H1 (cell line): ENCODE measurements around the gene ZFYVE1. TPM values are rescaled to one million over a fixed set of nuclear protein-coding genes. Genes with fewer than 3 reads are reported as not detected.
A peak's percentile ranks its signal among the peaks of the same experiment; 100 is the strongest.

ENCODE experiments used
- CTCF ChIA-PET: fragments of 300-600 bp; sonication (Branson Sonifier 250); formaldehyde crosslinking; loops from one replicate; lab custom pipeline; 2021; ENCODE audit not compliant: partially characterized antibody; lab: Charles Lee
- POLR2A ChIA-PET: fragments of 300-600 bp; sonication (Branson Sonifier 250); formaldehyde crosslinking; loops from one replicate; lab custom pipeline; 2021; ENCODE audit warnings: inconsistent platforms; ENCODE audit not compliant: partially characterized antibody; lab: Charles Lee
- DNase-seq, 2 experiments: peaks; one replicate each; pipeline versions ENCODE4 v3.0.0 to v3.0.0-alpha.2; 2010 to 2022; ENCODE audit warnings: low spot score in 2 of 2, low read depth in 1 of 2, mixed read lengths in 1 of 2
- FAIRE-seq: peaks from 2 replicates; lab custom pipeline; 2011; peaks lifted over from hg19 to GRCh38; lab: Jason Lieb, UNC
- H2AFZ ChIP-seq: 2 replicates; pipeline ENCODE4 v1.8.1; 2012; ENCODE audit warnings: low read length, inconsistent platforms
- H2AK5ac ChIP-seq: 2 replicates; pipeline ENCODE4 v1.6.1; 2013; ENCODE audit warnings: low read depth, low read length
- H2BK120ac ChIP-seq: replicated peaks from 2 replicates; pipeline ENCODE3; 2013; ENCODE audit warnings: low read depth, low read length, inconsistent platforms
- H2BK12ac ChIP-seq: 2 replicates; pipeline ENCODE4 v1.6.1; 2013; ENCODE audit warnings: low read depth, low read length
- H2BK15ac ChIP-seq: 2 replicates; pipeline ENCODE4 v1.6.1; 2013; ENCODE audit warnings: low read length
- H2BK20ac ChIP-seq: 2 replicates; pipeline ENCODE4 v1.6.1; 2013; ENCODE audit warnings: low read length
- H2BK5ac ChIP-seq: 2 replicates; pipeline ENCODE4 v1.6.1; 2013; ENCODE audit warnings: low read depth, low read length
- H3K14ac ChIP-seq: 2 replicates; pipeline ENCODE4 v1.6.1; 2013; ENCODE audit warnings: inconsistent platforms; ENCODE audit not compliant: insufficient read length
- H3K18ac ChIP-seq: 2 replicates; pipeline ENCODE4 v1.6.1; 2013; ENCODE audit warnings: low read length; ENCODE audit errors: extremely low read depth
- H3K23ac ChIP-seq: 2 replicates; pipeline ENCODE4 v1.6.1; 2013; ENCODE audit warnings: inconsistent platforms; ENCODE audit not compliant: insufficient read length
- H3K23me2 ChIP-seq: 2 replicates; pipeline ENCODE4 v1.6.1; 2013; ENCODE audit warnings: low read depth, low read length
- H3K27ac ChIP-seq: 2 replicates; pipeline ENCODE4 v1.6.1; 2011; ENCODE audit warnings: low read depth, low read length, inconsistent platforms
- H3K27me3 ChIP-seq, 4 experiments: replicated peaks in 1 of 4; 1 replicate in 1 of 4; 2 replicates in 3 of 4; pipeline versions ENCODE4 v1.6.1 to v1.8.1; 2011 to 2013; ENCODE audit warnings: low read length in 3 of 4, mild to moderate bottlenecking in 3 of 4, inconsistent platforms in 2 of 4, mixed read lengths in 2 of 4, moderate library complexity in 1 of 4; ENCODE audit not compliant: control insufficient read depth in 3 of 4, insufficient read depth in 3 of 4; ENCODE audit errors: extremely low read depth in 1 of 4
- H3K36me3 ChIP-seq, 4 experiments: 2 replicates each; pipeline versions ENCODE4 v1.6.1 to v1.8.1; 2011 to 2013; ENCODE audit warnings: mild to moderate bottlenecking in 4 of 4, low read length in 3 of 4, moderate library complexity in 2 of 4, control low read depth in 1 of 4, inconsistent platforms in 1 of 4; ENCODE audit not compliant: insufficient read depth in 4 of 4, control insufficient read depth in 2 of 4
- H3K4ac ChIP-seq: replicated peaks from 2 replicates; pipeline ENCODE3; 2013; ENCODE audit warnings: low read length, low read depth, mixed read lengths, inconsistent platforms; ENCODE audit not compliant: insufficient read length
- H3K4me1 ChIP-seq, 4 experiments: replicated peaks in 1 of 4; 1 replicate in 1 of 4; 2 replicates in 3 of 4; pipeline versions ENCODE4 v1.6.1 to v1.8.1; 2011 to 2013; ENCODE audit warnings: low read length in 3 of 4, inconsistent platforms in 2 of 4, mixed read lengths in 1 of 4; ENCODE audit not compliant: insufficient read depth in 4 of 4, control insufficient read depth in 3 of 4
- H3K4me2 ChIP-seq, 2 experiments: 2 replicates each; pipeline versions ENCODE4 v1.6.1 to v1.8.1; 2011 to 2013; ENCODE audit warnings: low read depth in 2 of 2, low read length in 2 of 2, control low read depth in 1 of 2, inconsistent platforms in 1 of 2, mild to moderate bottlenecking in 1 of 2; ENCODE audit not compliant: insufficient read depth in 1 of 2
- H3K4me3 ChIP-seq, 4 experiments: fragments of 200-600, 300-600 bp in 1 of 4; sonication (generic), shearing (Covaris generic), sonication (Bioruptor Twin) in 1 of 4; 2 replicates each; pipeline versions ENCODE4 v1.5.1 to v1.8.1; 2011 to 2016; ENCODE audit warnings: low read length in 4 of 4, low read depth in 3 of 4, control low read depth in 2 of 4, inconsistent platforms in 2 of 4, mild to moderate bottlenecking in 2 of 4, mixed read lengths in 1 of 4, moderate library complexity in 1 of 4; ENCODE audit not compliant: insufficient read depth in 2 of 4; ENCODE audit errors: extremely low read depth in 1 of 4
- H3K56ac ChIP-seq: replicated peaks from 2 replicates; pipeline ENCODE3; 2013; ENCODE audit warnings: low read depth, mild to moderate bottlenecking, mixed read lengths, low read length, inconsistent platforms; ENCODE audit not compliant: insufficient read length
- H3K79me1 ChIP-seq: 2 replicates; pipeline ENCODE4 v1.6.1; 2013; ENCODE audit warnings: low read depth, low read length, control low read depth
- H3K79me2 ChIP-seq, 2 experiments: 2 replicates each; pipeline versions ENCODE4 v1.6.1 to v1.8.1; 2012 to 2013; ENCODE audit warnings: low read length in 2 of 2, mild to moderate bottlenecking in 2 of 2, inconsistent platforms in 1 of 2; ENCODE audit not compliant: insufficient read depth in 2 of 2, control insufficient read depth in 1 of 2
- H3K9ac ChIP-seq, 4 experiments: replicated peaks in 1 of 4; 1 replicate in 1 of 4; 2 replicates in 3 of 4; pipeline versions ENCODE4 v1.6.1 to v1.8.1; 2011 to 2013; ENCODE audit warnings: low read depth in 3 of 4, low read length in 3 of 4, control low read depth in 2 of 4, mild to moderate bottlenecking in 2 of 4, moderate library complexity in 2 of 4, inconsistent platforms in 1 of 4; ENCODE audit errors: extremely low read depth in 1 of 4
- H3K9me3 ChIP-seq, 2 experiments: 2 replicates each; pipeline versions ENCODE4 v1.6.1 to v1.8.1; 2012 to 2013; ENCODE audit warnings: mild to moderate bottlenecking in 2 of 2, moderate library complexity in 2 of 2, control low read depth in 1 of 2, inconsistent platforms in 1 of 2, low read depth in 1 of 2, low read length in 1 of 2, mixed read lengths in 1 of 2; ENCODE audit not compliant: insufficient read depth in 2 of 2
- H4K20me1 ChIP-seq, 2 experiments: replicated peaks in 1 of 2; 2 replicates each; pipeline versions ENCODE3 to v1.8.1; 2011 to 2013; ENCODE audit warnings: inconsistent platforms in 2 of 2, low read length in 2 of 2, mild to moderate bottlenecking in 1 of 2; ENCODE audit not compliant: insufficient read depth in 2 of 2, control insufficient read depth in 1 of 2
- H4K5ac ChIP-seq: 2 replicates; pipeline ENCODE4 v1.6.1; 2013; ENCODE audit warnings: low read length, low read depth, mixed read lengths, inconsistent platforms; ENCODE audit not compliant: insufficient read length
- H4K8ac ChIP-seq: 2 replicates; pipeline ENCODE4 v1.8.0; 2013; ENCODE audit warnings: mild to moderate bottlenecking, moderate library complexity, low read length, inconsistent platforms; ENCODE audit not compliant: insufficient read depth; ENCODE audit errors: extremely low read depth
- H4K91ac ChIP-seq: replicated peaks from 2 replicates; pipeline ENCODE3; 2013; ENCODE audit warnings: low read length, mixed read lengths, inconsistent platforms; ENCODE audit not compliant: insufficient read length
- HDAC6 ChIP-seq: IDR thresholded peaks from one replicate; pipeline ENCODE4 v1.7.1; 2012; ENCODE audit warnings: low read depth, mild to moderate bottlenecking, inconsistent platforms, low read length, moderate library complexity
- RAD21 ChIP-seq, 2 experiments: IDR thresholded peaks in 1 of 2; conservative IDR thresholded peaks in 1 of 2; 2 replicates each; pipeline ENCODE4 v1.6.1; 2011; ENCODE audit warnings: low read depth in 2 of 2, low read length in 2 of 2, improper control_type of control experiment in 1 of 2, inconsistent platforms in 1 of 2, mild to moderate bottlenecking in 1 of 2, moderate library complexity in 1 of 2
- SRF ChIP-seq: IDR thresholded peaks from 2 replicates; pipeline ENCODE4 v1.6.1; 2011; ENCODE audit warnings: mild to moderate bottlenecking, low read depth, low read length, moderate library complexity
- WGBS, 2 experiments: shearing (Covaris generic) in 1 of 2; methylation state at CpG; one replicate each; pipeline versions ENCODE4 v1.1.6 to v1.1.7; 2013 to 2015; ENCODE audit warnings: low lambda C conversion rate in 2 of 2, mixed read lengths in 2 of 2, inconsistent platforms in 1 of 2, low coverage in 1 of 2, missing lambda C conversion rate in 1 of 2; ENCODE audit not compliant: insufficient replicate concordance in 2 of 2, insufficient coverage in 1 of 2, insufficient read length in 1 of 2; ENCODE audit errors: extremely low coverage in 1 of 2, missing lambda C conversion rate in 1 of 2; 5-methylcytosine and 5-hydroxymethylcytosine counted together
- polyA plus RNA-seq, 7 experiments: library from polyadenylated mRNA; depleted of rRNA in 3 of 7; stranded (reverse) in 5 of 7; unstranded in 2 of 7; fragments of >200 nt in 5 of 7; fragments of 200-250 nt in 2 of 7; gene quantifications; 1 replicate in 5 of 7; 2 replicates in 1 of 7; 4 replicates in 1 of 7; pipeline versions ENCODE4 v1.2.1 to v1.2.3, GENCODE V29; 2011 to 2013; ENCODE audit warnings: missing spikeins in 2 of 7, mixed read lengths in 2 of 7
- total RNA-seq: library from RNA; stranded (reverse); fragmentation: NEBNext Ultra II Directional; extraction: Animal tissue kit (Norgen Biotek cat#: 25700); gene quantifications from 2 replicates; pipeline ENCODE4 v1.2.1, GENCODE V29; 2021
- TF ChIP-seq, protein P1 (sequence below), 3 experiments: IDR thresholded peaks; 1 replicate in 2 of 3; 2 replicates in 1 of 3; pipeline versions ENCODE4 v1.5.1 to v1.6.1; 2011; ENCODE audit warnings: low read length in 3 of 3, mild to moderate bottlenecking in 3 of 3, inconsistent platforms in 2 of 3, low read depth in 1 of 3, moderate library complexity in 1 of 3; ENCODE audit not compliant: insufficient read depth in 1 of 3; ENCODE audit errors: control extremely low read depth in 1 of 3

ZFYVE1 gene
- total and polyA plus RNA-seq, 2 of the 8 experiments (the other 6 are each of a cell fraction or from before 2014, with no cell fraction given): 9.8 to 12.5 TPM

DNA sequence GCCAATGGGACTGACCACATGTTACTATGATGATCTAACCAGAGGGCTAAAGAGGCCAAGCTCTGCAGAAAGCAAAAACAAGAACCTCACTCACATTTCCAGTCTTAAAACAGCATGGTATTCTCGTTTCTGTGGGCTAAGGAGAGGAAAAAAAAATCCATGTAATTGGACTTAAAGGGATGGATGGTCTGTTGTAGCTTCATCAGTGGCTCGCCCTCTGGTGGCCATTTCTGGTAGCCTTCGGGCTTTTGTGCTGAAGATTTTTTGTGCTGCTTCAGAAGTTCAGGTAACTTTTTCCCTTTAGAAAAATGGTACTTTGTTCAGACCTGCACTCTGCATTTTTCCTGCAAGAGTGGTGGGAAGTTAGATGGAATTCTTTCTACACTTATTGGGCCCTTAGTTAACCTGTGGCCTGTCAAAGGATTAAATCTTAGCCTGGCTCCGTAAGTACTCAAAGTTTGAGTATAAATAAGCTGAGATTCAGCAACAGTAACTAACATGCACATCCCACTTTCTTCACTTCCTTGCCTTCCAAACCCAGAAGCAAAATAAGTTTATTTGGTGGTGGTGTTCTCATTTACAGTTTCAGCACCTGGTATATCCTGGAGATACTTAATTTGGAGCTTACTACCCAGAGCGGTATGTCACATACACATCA lies 78.3 kb downstream of the ZFYVE1 start:
- H3K36me3 ChIP-seq: peaks cover 0 to 3% (median 0%) of the 10 kb centered on the region in 4 experiments; a peak in 1 of 8 replicates
- H2BK12ac ChIP-seq: no peak overlapping the region
- H3K4me1 ChIP-seq: no peaks in the 10 kb centered on the region
- no peaks in the 10 kb centered on the region for H3K27me3 ChIP-seq
- H3K4me2 ChIP-seq: no peak overlapping the region
- no peak overlapping the region for H3K27ac ChIP-seq
- no peak overlapping the region for H4K5ac ChIP-seq
- H3K9ac ChIP-seq: no peak overlapping the region
- no peaks in the 10 kb centered on the region for H3K79me1 ChIP-seq
- WGBS, 2 experiments: 50% methylated on average over 5 of the region's 5 CpGs; no CpG with 5 or more reads in 1 of the 2 experiments
- ChIA-PET POLR2A (interaction anchor here (0.7 to 1.4 kb wide), 5 partner anchors 9 to 431 kb away, joined by 3 to 6 read pairs (median 3); no protein-coding TSS in a partner anchor), CTCF (interaction anchor here (0.6 to 6.7 kb wide), 43 partner anchors 9 to 990 kb away, joined by 3 to 107 read pairs (median 4); no protein-coding TSS in a partner anchor)
- no peak overlapping the region for H3K14ac ChIP-seq
- H4K8ac ChIP-seq: no peak overlapping the region
- no peak overlapping the region for H4K91ac ChIP-seq
- no peak overlapping the region for H3K4ac ChIP-seq
- no peak overlapping the region for H3K56ac ChIP-seq
- FAIRE-seq (peak; percentile 79), DNase-seq (peak in 1 of 2 experiments; percentile 87)
- TF ChIP-seq, protein P1, sequence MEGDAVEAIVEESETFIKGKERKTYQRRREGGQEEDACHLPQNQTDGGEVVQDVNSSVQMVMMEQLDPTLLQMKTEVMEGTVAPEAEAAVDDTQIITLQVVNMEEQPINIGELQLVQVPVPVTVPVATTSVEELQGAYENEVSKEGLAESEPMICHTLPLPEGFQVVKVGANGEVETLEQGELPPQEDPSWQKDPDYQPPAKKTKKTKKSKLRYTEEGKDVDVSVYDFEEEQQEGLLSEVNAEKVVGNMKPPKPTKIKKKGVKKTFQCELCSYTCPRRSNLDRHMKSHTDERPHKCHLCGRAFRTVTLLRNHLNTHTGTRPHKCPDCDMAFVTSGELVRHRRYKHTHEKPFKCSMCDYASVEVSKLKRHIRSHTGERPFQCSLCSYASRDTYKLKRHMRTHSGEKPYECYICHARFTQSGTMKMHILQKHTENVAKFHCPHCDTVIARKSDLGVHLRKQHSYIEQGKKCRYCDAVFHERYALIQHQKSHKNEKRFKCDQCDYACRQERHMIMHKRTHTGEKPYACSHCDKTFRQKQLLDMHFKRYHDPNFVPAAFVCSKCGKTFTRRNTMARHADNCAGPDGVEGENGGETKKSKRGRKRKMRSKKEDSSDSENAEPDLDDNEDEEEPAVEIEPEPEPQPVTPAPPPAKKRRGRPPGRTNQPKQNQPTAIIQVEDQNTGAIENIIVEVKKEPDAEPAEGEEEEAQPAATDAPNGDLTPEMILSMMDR (IDR thresholded peaks at IDR 0.05; ENCODE audit: control extremely low read depth in 1 of 3, insufficient read depth in 1 of 3, low read depth in 1 of 3, low read length in 3 of 3): peak; percentile 66 to 84 (median 67)
- TF ChIP-seq RAD21 (IDR thresholded peaks at IDR 0.05 in 1 of 2, conservative IDR thresholded peaks at IDR 0.05 in 1 of 2; ENCODE audit: low read depth in 2 of 2, low read length in 2 of 2): peak; percentile 65 to 75
- no peak for TF ChIP-seq SRF
- no peak for TF ChIP-seq HDAC6
- no peak overlapping the region for H2BK5ac ChIP-seq
- H2BK15ac ChIP-seq: no peak overlapping the region
- no peak overlapping the region for H3K18ac ChIP-seq
- no peaks in the 10 kb centered on the region for H3K79me2 ChIP-seq
- H4K20me1 ChIP-seq: peaks cover 0 to 3% of the 10 kb centered on the region in 2 experiments
- no peak overlapping the region for H2AFZ ChIP-seq
- H3K9me3 ChIP-seq: no peaks in the 10 kb centered on the region
- H3K4me3 ChIP-seq: no peak overlapping the region
- H3K23ac ChIP-seq: no peak overlapping the region
- no peaks in the 10 kb centered on the region for H3K23me2 ChIP-seq
- no peak overlapping the region for H2BK120ac ChIP-seq
- H2BK20ac ChIP-seq: no peak overlapping the region
- no peak overlapping the region for H2AK5ac ChIP-seq
